WI38 (cell line): ENCODE results near the gene CLPSL1.

Source experiments
- H3K4me3 ChIP-seq: 2 replicates; pipeline ENCODE4 v1.5.1; 2011; ENCODE audit warnings: low read depth, mild to moderate bottlenecking, control low read depth, low read length
- CTCF ChIP-seq: IDR thresholded peaks from 2 replicates; pipeline ENCODE4 v1.5.1; 2012; ENCODE audit warnings: low read depth, mild to moderate bottlenecking, control low read depth, low read length

CLPSL1 gene

GRCh38 chr6:35810971-35811698, 30.3 kb downstream of the CLPSL1 start:
- H3K4me3 ChIP-seq: no peak overlapping the region

GRCh38 chr6:35811699-35811995, 30.8 kb downstream of the CLPSL1 start:
- no peak for TF ChIP-seq CTCF
- H3K4me3 ChIP-seq: no peak overlapping the region

More at GRCh38 chr6:35810971-35811698, 30.3 kb downstream of the CLPSL1 start:
- TF ChIP-seq CTCF: no peak

- no peak for TF ChIP-seq CTCF
- no peak overlapping the region for H3K4me3 ChIP-seq
Observed at GRCh38 chr6:35817515-35817914, 36.7 kb downstream of the CLPSL1 start.

GRCh38 chr6:35823601-35824000, 42.8 kb downstream of the CLPSL1 start:
- no peak overlapping the region for H3K4me3 ChIP-seq
- TF ChIP-seq CTCF: no peak

- no peak for TF ChIP-seq CTCF
- no peak overlapping the region for H3K4me3 ChIP-seq
Observed at GRCh38 chr6:35824552-35825192, 43.9 kb downstream of the CLPSL1 start.

GRCh38 chr6:35829306-35829705, 48.5 kb downstream of the CLPSL1 start:
- no peak overlapping the region for H3K4me3 ChIP-seq
- no peak for TF ChIP-seq CTCF

GRCh38 chr6:35831257-35832007, 50.6 kb downstream of the CLPSL1 start:
- no peak overlapping the region for H3K4me3 ChIP-seq

More at GRCh38 chr6:35831257-35832007, 50.6 kb downstream of the CLPSL1 start:
- TF ChIP-seq CTCF: no peak
